GM19035 (cell line): ENCODE results near the gene TTLL13.

Experiments used
- ATAC-seq: cut with Tn5 transposase; IDR thresholded peaks from one replicate; pipeline ENCODE4 v1.9.1; 2021; ENCODE audit not compliant: unreplicated experiment

Gene TTLL13

GRCh38 chr15:90249203-90249863, at the start of gene TTLL13:
Gene TTLL13, plus strand, starts transcription at chr15:90249556. Its CDS starts 1,075 bp downstream, at chr15:90250631.
- ATAC-seq: peak; percentile 87

DNA sequence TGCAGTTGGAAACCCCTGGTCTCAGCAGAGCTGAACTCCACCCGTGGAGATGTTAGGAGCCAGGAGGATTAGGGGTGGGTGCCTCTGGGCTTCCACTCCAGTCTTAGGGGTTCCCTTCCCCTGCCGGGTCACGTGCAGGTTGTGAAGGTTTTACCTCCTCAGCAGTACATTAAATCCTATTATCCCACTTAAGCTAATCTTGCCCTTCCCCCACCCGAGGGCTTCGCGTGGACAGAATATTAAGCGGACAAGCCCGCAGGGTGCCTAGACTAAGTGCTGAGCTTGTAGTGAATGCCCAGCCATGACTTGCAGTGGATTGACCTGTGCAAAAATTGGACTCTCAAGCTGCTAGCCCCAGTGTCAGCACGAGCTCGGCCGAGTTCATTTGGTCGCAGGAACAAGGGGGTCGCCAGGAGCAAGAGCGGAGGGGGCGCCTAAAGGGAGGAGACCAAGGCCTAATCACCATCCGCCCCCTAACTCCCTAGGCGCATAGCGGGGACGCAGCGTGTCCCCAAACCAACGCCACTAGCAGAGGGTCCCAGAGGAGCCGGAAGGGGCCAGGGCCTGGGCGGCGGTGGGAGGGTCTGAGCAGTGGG, 48.7 kb upstream of the TTLL13 start:
- no peak for ATAC-seq

- ATAC-seq: peak; percentile 78
These were observed 48.0 kb upstream of the TTLL13 start, which contains the start of gene SEMA4B for GRCh38 chr15:90201130-90201943. Gene SEMA4B, plus strand, starts transcription at chr15:90201330. Its CDS starts 249 bp downstream, at chr15:90201579.

DNA sequence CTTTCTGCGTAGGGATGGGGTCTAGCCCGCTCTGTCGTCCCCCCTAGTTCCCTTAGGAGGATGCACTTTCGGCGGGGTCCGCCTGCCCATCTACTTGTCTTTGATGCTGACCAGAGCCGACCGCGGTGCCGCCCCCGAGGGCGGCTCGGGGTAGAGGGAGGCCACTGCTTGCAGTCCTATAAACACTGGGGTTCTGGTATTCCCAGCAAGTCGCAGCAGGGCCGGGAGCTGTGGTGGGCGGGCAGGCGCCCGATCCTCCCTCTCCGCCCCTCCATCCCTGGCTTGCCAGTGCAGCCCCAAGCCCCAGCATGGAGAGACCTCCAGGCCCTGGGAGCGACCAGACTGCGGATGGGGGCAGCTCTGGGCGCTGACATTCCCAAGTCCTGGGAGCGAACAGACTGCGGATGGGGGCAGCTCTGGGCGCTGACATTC, 47.4 kb upstream of the TTLL13 start:
- ATAC-seq: no peak

DNA sequence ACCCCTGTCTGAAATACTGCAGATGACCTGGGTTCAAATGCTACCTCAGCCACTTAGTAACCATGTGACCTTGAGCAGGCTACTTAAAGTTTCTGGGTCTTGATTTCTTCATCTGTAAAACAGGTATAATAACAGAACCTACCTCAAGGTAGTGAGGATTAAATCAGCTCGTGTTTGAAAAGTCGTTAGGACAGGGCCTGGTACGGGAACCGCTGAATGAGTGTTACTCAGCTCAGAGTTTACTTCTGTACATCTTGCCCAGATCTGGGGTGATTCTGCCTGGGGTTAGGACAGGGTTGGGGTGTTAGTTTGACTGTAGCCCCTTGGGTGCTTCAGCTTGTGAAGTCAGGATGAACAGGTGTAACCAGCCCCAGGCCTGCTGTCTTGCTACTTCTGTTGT, 46.4 kb upstream of the TTLL13 start:
- ATAC-seq: no peak

- no peak for ATAC-seq
These were observed 45.9 kb upstream of the TTLL13 start for GRCh38 chr15:90203473-90203872.

DNA sequence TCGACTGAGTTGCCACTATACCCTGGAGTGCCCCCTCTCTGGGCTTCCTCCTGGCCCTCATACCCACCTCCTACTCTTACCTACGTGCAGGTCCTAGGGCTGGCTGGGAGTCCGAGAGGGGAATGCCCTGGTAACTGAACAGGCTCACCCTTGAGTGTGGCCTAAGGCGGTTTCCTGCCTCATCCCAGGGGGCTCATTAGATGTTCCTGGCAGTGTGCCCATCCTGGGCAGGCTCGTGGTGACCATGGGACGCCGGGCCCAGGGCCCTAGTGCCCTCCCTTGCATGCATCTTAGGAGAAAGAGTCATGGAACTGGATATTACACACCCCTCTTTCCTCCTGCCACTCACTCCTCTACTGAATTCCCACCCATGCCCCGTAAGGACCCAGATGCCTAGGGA, 45.4 kb upstream of the TTLL13 start:
- ATAC-seq: no peak

DNA sequence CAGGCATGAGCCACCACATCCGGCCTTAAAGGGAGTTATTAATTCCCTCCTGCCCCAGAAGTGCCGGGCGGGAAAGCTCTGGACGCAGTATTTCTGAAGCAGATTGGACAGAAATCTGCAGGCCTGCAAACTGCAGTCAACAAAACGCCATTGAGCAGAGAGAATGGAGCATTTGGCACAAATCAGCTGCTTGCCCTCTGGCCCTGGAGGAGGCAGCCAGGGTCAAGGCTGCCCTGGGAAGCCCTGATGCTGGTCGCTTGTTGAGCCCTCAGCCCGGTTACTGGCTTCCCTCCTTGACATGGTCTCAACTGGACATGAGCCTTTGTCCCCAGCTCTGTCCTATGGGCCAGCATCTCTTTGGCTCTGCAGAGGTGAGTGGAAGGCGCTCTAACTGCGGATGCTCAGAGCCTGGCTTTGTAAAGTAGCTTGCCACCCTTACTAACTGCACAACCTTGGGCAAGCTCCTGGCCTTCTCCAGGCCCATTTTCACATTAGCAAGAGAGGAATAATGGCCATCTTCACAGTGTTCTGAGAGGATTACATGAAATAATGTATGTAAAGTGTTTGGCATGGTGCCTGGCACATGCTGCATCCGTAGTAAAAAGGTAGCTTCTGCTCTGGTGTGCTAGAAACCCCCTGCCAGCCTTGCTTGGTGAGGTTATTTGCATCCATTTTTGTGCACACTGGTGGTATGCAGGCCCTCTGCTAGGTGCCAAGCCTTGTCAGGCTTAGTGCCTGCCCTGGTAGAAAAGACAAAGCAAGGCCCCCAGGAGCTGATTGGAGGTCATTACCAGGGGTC, 44.1 kb upstream of the TTLL13 start:
- no peak for ATAC-seq

DNA sequence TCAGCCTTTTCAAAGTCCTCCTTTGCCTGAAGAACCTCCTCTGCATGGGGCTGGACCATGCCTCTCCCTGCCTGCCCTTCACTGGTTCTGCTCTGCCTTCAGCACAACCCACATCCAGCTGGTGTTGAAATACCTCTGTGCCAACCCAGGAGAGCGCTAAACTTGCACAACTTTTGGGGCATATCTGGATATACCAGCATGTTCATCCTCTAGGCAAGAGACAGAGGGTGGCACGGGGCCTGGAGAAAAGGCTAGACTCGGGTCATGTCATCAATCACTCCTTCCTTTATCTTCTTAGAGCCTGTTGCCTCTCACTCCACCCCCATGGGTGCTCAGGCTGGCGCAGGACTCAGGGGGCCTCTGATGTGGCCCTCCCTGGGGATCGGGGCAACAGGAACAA, 43.5 kb upstream of the TTLL13 start:
- no peak for ATAC-seq

DNA sequence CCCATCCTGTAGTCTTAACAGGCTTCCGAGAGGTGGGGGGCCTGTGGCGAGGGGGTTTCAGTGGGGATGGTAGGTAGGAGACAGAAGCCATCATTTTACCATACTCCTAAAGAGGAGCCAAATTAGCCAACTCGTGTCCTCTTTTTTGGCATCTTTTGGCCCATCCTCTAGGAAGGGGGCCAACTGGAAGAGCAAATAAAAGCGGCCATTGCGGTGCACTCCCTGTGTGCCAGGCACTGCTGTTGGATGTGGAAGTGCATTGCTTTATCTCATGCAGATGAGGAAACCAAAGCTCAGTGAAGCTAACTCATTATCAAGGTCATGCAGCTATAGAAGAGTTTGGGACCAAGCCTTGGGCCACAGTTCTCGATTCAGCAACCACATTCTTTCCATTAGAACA, 42.1 kb upstream of the TTLL13 start:
- no peak for ATAC-seq

GRCh38 chr15:90208356-90208755, 41.0 kb upstream of the TTLL13 start:
- ATAC-seq: no peak

GRCh38 chr15:90209591-90209990, 39.8 kb upstream of the TTLL13 start:
- peak; percentile 40 for ATAC-seq

DNA sequence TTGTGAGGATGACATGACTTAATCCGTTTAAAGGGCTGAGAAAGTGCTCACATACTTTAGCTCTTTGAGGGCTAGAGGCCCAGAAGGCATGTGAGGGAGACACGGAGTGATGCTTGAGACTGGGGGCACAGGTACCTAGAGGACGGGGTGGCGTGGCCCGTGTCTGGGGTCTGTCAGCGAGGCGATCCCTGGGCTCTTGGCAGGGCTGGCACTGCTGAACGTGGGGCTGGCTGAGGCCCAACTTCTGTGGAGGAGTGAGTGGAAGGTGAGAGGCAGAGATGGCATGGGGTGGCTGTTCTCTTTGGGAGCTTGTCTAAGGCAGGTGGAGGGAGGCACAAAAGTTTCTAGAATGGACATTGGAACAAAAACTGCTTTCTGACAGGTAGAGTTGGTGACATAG, 38.8 kb upstream of the TTLL13 start:
- no peak for ATAC-seq

- ATAC-seq: no peak
These were observed 38.3 kb upstream of the TTLL13 start for GRCh38 chr15:90211009-90211408.

- no peak for ATAC-seq
These were observed 37.8 kb upstream of the TTLL13 start for GRCh38 chr15:90211440-90212143.

GRCh38 chr15:90212221-90213098, 36.9 kb upstream of the TTLL13 start:
- no peak for ATAC-seq

DNA sequence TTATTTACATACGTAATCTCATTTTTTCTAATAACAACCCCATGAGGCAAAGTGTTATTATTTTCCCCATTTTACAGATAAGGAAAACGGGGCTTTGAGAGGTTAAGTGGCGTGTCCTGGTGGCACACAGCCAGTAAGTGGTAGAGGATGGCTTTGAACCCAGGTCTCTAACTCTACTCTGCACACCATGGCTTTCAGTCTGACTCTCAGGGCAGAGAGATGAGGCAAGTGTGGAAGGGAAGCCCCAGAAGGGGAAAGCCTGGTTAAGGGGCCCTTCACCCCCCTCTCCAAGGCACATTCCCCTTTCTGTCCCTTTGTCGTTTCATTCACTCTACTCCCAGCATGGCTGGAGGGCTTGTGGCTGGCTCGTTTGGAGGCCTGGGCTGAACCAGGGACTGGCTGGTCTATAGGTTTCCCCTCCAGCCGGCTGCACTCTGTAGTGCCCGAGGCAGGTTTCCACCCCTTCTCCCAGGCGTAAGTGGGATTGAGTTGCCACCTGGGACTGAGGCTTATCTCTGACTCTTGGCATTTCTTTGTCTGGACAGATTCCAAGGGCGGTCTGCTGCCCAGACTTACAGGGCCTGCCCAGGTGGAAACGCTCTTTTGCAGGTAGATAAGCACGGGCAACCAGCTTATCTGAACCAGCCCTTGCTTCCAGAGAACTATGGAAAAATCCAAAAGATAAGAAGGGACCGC, 36.1 kb upstream of the TTLL13 start:
- no peak for ATAC-seq

DNA sequence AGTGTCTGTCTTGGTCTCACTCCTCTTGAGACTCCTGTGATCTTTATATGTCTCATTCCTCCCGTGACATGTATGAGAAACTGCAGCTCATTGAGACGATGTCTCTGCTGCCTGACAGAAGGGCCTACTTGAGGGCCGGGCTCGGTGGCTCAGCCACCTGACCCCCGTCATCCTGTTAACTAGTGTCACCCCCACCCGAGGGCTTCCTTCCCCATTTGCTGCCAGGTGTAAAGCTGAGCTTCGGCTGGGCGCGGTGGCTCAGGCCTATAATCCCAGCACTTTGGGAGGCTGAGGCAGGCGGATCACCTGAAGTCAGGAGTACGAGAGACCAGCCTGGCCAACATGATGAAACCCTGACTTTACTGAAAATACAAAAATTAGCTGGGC, 35.5 kb upstream of the TTLL13 start:
- no peak for ATAC-seq
